Activated B cell treated with CpG ODN at 0.5 μM for 24 hours (primary cell): Measurements from ENCODE around the gene SH2D3A. TPM values are rescaled to one million over a fixed set of nuclear protein-coding genes. Genes with fewer than 3 reads are reported as not detected.

ENCODE experiments used
- ATAC-seq: fragments of 200-7000 bp; cut with Tn5 transposase; one replicate; pipeline ENCODE4 v1.10.0; 2021; ENCODE audit warnings: low read depth, mild to moderate bottlenecking, moderate library complexity
- CTCF ChIA-PET: fragments of 350-600 bp; sonication (Branson Sonifier 250); formaldehyde crosslinking; loops from one replicate; lab custom pipeline; 2021; ENCODE audit warnings: antibody characterized with exemption; lab: Charles Lee
- POLR2A ChIA-PET: fragments of 350-600 bp; sonication (Branson Sonifier 250); formaldehyde crosslinking; loops from one replicate; lab custom pipeline; 2021; ENCODE audit warnings: antibody characterized with exemption; lab: Charles Lee
- DNase-seq: peaks from one replicate; pipeline ENCODE4 v3.0.0; 2022
- H3K27ac Mint-ChIP-seq: one replicate; pipeline ENCODE4 v1.8.0; 2020; ENCODE audit warnings: mixed read lengths
- H3K27me3 Mint-ChIP-seq: one replicate; pipeline ENCODE4 v1.8.0; 2021; ENCODE audit warnings: mixed read lengths
- H3K36me3 Mint-ChIP-seq: one replicate; pipeline ENCODE4 v1.8.0; 2021; ENCODE audit warnings: low read depth, mixed read lengths
- H3K4me1 Mint-ChIP-seq: one replicate; pipeline ENCODE4 v1.8.0; 2021; ENCODE audit warnings: mixed read lengths
- H3K4me3 Mint-ChIP-seq: one replicate; pipeline ENCODE4 v1.8.0; 2020; ENCODE audit warnings: mild to moderate bottlenecking, mixed read lengths
- H3K9me3 Mint-ChIP-seq: one replicate; pipeline ENCODE4 v1.8.0; 2020; ENCODE audit warnings: mixed read lengths
- intact Hi-C: fragments of 100-400 bp; cut with micrococcal nuclease; formaldehyde crosslinking; loops from one replicate; pipeline ENCODE4 v1.15.1; 2024
- total RNA-seq: library from RNA; stranded (reverse); gene quantifications from 2 replicates; pipeline ENCODE4 v1.2.3, GENCODE V29; 2022
- TF ChIP-seq, protein P1 (sequence below): fragments of 200-600 bp; IDR thresholded peaks from one replicate; pipeline ENCODE4 v1.8.0; 2022; ENCODE audit warnings: antibody characterized with exemption, mild to moderate bottlenecking

SH2D3A gene
- total RNA-seq, 1 donor from 2014 or later, result 22.6 TPM

GRCh38 chr19:6736169-6736916 lies 30.9 kb downstream of the SH2D3A start:
- ATAC-seq (peak; percentile 12), DNase-seq (peak; percentile 68)
- Mint-ChIP-seq H3K27me3 (no peaks in the 10 kb centered on the region), H3K36me3 (peaks cover 38% of the 10 kb centered on the region), H3K4me3 (peak overlapping the region; percentile 96), H3K9me3 (no peaks in the 10 kb centered on the region), H3K4me1 (peaks cover 40% of the 10 kb centered on the region), H3K27ac (peak overlapping the region; percentile 96)
- ChIA-PET POLR2A (interaction anchor here (1.0 to 6.9 kb wide), 9 partner anchors 8 to 375 kb away, joined by 3 to 81 read pairs (median 12); partner anchors contain the start of genes ALKBH7, CLPP and VAV1), CTCF (interaction anchor here (0.9 to 4.5 kb wide), 8 partner anchors 17 to 220 kb away, joined by 3 to 83 read pairs (median 8); partner anchors contain the start of gene VAV1)
- intact Hi-C loops, result loop anchor here (1.0 to 5.0 kb wide), 10 partner anchors 14 to 944 kb away; partner anchors contain the start of genes ARHGEF18, DUS3L and TNFSF14
- TF ChIP-seq, protein P1, sequence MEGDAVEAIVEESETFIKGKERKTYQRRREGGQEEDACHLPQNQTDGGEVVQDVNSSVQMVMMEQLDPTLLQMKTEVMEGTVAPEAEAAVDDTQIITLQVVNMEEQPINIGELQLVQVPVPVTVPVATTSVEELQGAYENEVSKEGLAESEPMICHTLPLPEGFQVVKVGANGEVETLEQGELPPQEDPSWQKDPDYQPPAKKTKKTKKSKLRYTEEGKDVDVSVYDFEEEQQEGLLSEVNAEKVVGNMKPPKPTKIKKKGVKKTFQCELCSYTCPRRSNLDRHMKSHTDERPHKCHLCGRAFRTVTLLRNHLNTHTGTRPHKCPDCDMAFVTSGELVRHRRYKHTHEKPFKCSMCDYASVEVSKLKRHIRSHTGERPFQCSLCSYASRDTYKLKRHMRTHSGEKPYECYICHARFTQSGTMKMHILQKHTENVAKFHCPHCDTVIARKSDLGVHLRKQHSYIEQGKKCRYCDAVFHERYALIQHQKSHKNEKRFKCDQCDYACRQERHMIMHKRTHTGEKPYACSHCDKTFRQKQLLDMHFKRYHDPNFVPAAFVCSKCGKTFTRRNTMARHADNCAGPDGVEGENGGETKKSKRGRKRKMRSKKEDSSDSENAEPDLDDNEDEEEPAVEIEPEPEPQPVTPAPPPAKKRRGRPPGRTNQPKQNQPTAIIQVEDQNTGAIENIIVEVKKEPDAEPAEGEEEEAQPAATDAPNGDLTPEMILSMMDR, result no peak

- Mint-ChIP-seq H3K27me3 (no peaks in the 10 kb centered on the region), H3K9me3 (no peaks in the 10 kb centered on the region), H3K36me3 (peaks cover 33% of the 10 kb centered on the region), H3K27ac (peak overlapping the region; percentile 96), H3K4me3 (peak overlapping the region; percentile 96), H3K4me1 (peaks cover 33% of the 10 kb centered on the region)
- TF ChIP-seq, protein P1, result no peak
- intact Hi-C loops, result loop anchor here (5.0 kb wide), 4 partner anchors 453 to 943 kb away; partner anchors contain the start of genes ARHGEF18 and DUS3L
- no peak for ATAC-seq
- ChIA-PET POLR2A (interaction anchor here (0.5 to 6.9 kb wide), 3 partner anchors 36 to 374 kb away, joined by 3 to 81 read pairs (median 3); partner anchors contain the start of gene CLPP), CTCF (interaction anchor here (1.6 to 4.5 kb wide), 4 partner anchors 102 to 219 kb away, joined by 5 to 83 read pairs (median 20); no protein-coding TSS in a partner anchor)
- no peak for DNase-seq
Observed at GRCh38 chr19:6735181-6735911, 31.9 kb downstream of the SH2D3A start.

- no peaks in the 10 kb centered on the region for H3K9me3 Mint-ChIP-seq
- POLR2A ChIA-PET, result no interaction called here
Observed at GRCh38 chr19:6734096-6734696, 33.0 kb downstream of the SH2D3A start.

GRCh38 chr19:6733338-6734095 lies 33.7 kb downstream of the SH2D3A start:
- POLR2A ChIA-PET, result no interaction called here
- Mint-ChIP-seq H3K27ac (no peak overlapping the region), H3K27me3 (no peaks in the 10 kb centered on the region), H3K4me1 (peaks cover 33% of the 10 kb centered on the region), H3K36me3 (peaks cover 37% of the 10 kb centered on the region), H3K4me3 (no peak overlapping the region), H3K9me3 (no peaks in the 10 kb centered on the region)
- DNase-seq (no peak), ATAC-seq (no peak)
- intact Hi-C loops, result no loop called here
- CTCF ChIA-PET, result interaction anchor here (1.3 kb wide), 1 partner anchor 216 kb away, joined by 5 read pairs; no protein-coding TSS in a partner anchor
- TF ChIP-seq, protein P1, result no peak

More at GRCh38 chr19:6734096-6734696, 33.0 kb downstream of the SH2D3A start:
- DNase-seq, result no peak
- Mint-ChIP-seq H3K4me1 (peaks cover 34% of the 10 kb centered on the region), H3K4me3 (no peak overlapping the region), H3K36me3 (peaks cover 39% of the 10 kb centered on the region), H3K27me3 (no peaks in the 10 kb centered on the region), H3K27ac (no peak overlapping the region)
- CTCF ChIA-PET, result interaction anchor here (1.3 kb wide), 1 partner anchor 216 kb away, joined by 5 read pairs; no protein-coding TSS in a partner anchor
- TF ChIP-seq, protein P1, result no peak
- ATAC-seq, result no peak
- intact Hi-C loops, result no loop called here
